ENCODE data around the gene COL7A1. TPM values are rescaled to one million over a fixed set of nuclear protein-coding genes. Genes with fewer than 3 reads are reported as not detected.

COL7A1 gene
- polyA plus RNA-seq, 1 of the 3 experiments (the other 2 are of a cell fraction), result 10.8 TPM

DNA sequence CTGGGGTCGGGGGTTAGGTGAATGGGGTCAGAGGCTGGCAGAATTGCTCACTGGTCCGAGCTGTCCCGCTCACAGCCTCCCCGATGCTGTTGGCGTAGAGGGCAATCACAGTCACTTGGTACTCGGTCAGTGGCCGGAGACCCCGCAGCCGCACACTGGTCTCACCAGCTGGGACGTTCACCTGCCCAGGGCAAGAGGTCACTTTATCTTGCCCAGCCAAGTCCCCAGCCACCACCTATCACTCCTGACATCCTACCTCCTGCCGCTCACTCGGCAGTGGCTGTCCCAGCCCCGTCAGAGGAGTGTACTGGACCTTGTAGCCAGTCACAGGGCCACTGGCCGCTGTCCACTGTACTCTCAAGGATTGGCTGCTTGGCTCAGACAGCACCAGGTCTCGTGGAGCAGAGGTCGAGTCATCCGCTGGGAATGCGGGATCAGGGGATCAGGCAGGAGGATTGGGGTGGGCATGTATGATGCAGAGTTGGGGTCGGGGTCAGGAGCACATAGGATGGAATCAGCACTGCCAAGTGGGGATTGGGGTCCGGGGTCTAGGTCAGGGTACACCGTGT lies 2.5 kb downstream of the COL7A1 start:
- Histone ChIP-seq H3K4me2 (no peak overlapping the region), H3K27me3 (ENCODE audit: insufficient read depth) (no peaks in the 10 kb centered on the region), H3K79me2 (ENCODE audit: insufficient read depth) (peaks cover 5% of the 10 kb centered on the region; the same call in 1 of the 2 replicates), H3K4me3 (ENCODE audit: low read depth in 2 of 2, low read length in 1 of 2) (no peak overlapping the region), H2AFZ (ENCODE audit: low read depth) (no peak overlapping the region), H4K20me1 (ENCODE audit: insufficient read depth) (no peaks in the 10 kb centered on the region), H3K36me3 (replicated peaks in 1 of 2; ENCODE audit: control insufficient read depth in 1 of 2, insufficient read depth in 2 of 2, low read length in 1 of 2) (no peaks in the 10 kb centered on the region), H3K4me1 (ENCODE audit: control insufficient read depth in 1 of 2, insufficient read depth in 2 of 2, low read depth in 1 of 2, low read length in 1 of 2) (peaks cover 12 to 19% of the 10 kb centered on the region in 2 experiments; a peak in 3 of 4 replicates), H3K9ac (no peak overlapping the region), H3K9me2 (no peaks in the 10 kb centered on the region), H3K9me3 (no peaks in the 10 kb centered on the region), H3K27ac (ENCODE audit: low read depth in 2 of 2, low read length in 1 of 2) (no peak overlapping the region), H3F3A (replicated peaks; ENCODE audit: insufficient read depth) (peaks cover 19% of the 10 kb centered on the region)
- DNase-seq, result no peak
- POLR2A ChIA-PET, result no interaction called here
- 83% methylated on average over 14 of the region's 21 CpGs for WGBS (ENCODE audit: low lambda C conversion rate)
- CTCF ChIA-PET, result interaction anchor here (1.1 kb wide), 1 partner anchor 35 kb away, joined by 4 read pairs; no protein-coding TSS in a partner anchor
- TF ChIP-seq REST (IDR thresholded peaks at IDR 0.05; ENCODE audit: low read depth, low read length), result peak; percentile 61; the same call in 1 of the 2 replicates
- no peak for TF ChIP-seq SMC3 (IDR thresholded peaks at IDR 0.05; ENCODE audit: low read depth, low read length)

GRCh38 chr3:48591886-48592518 lies 3.1 kb downstream of the COL7A1 start:
- WGBS (ENCODE audit: low lambda C conversion rate), result 94% methylated on average over 10 of the region's 22 CpGs
- DNase-seq, result no peak
- no peaks in the 10 kb centered on the region for H3K9me2 ChIP-seq
- peaks cover 5% of the 10 kb centered on the region; the same call in 1 of the 2 replicates for H3K79me2 ChIP-seq (ENCODE audit: insufficient read depth)
- no peaks in the 10 kb centered on the region for H4K20me1 ChIP-seq (ENCODE audit: insufficient read depth)
- CTCF ChIA-PET, result no interaction called here
- H3K9ac ChIP-seq, result no peak overlapping the region
- no peak overlapping the region for H3K4me3 ChIP-seq (ENCODE audit: low read depth in 2 of 2, low read length in 1 of 2)
- H3K4me2 ChIP-seq, result no peak overlapping the region
- no peak for TF ChIP-seq ELF1 (IDR thresholded peaks at IDR 0.05)
- TF ChIP-seq RCOR1 (IDR thresholded peaks at IDR 0.05; ENCODE audit: low read length), result no peak
- TF ChIP-seq, protein P1, sequence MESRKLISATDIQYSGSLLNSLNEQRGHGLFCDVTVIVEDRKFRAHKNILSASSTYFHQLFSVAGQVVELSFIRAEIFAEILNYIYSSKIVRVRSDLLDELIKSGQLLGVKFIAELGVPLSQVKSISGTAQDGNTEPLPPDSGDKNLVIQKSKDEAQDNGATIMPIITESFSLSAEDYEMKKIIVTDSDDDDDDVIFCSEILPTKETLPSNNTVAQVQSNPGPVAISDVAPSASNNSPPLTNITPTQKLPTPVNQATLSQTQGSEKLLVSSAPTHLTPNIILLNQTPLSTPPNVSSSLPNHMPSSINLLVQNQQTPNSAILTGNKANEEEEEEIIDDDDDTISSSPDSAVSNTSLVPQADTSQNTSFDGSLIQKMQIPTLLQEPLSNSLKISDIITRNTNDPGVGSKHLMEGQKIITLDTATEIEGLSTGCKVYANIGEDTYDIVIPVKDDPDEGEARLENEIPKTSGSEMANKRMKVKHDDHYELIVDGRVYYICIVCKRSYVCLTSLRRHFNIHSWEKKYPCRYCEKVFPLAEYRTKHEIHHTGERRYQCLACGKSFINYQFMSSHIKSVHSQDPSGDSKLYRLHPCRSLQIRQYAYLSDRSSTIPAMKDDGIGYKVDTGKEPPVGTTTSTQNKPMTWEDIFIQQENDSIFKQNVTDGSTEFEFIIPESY (IDR thresholded peaks at IDR 0.05; ENCODE audit: borderline replicate concordance, low read depth), result no peak
- TF ChIP-seq GABPA (IDR thresholded peaks at IDR 0.05; ENCODE audit: low read depth), result no peak
- TF ChIP-seq YY1 (IDR thresholded peaks at IDR 0.05; ENCODE audit: low read depth), result no peak
- no peak for TF ChIP-seq SMC3 (IDR thresholded peaks at IDR 0.05; ENCODE audit: low read depth, low read length)
- no peak for TF ChIP-seq RFX5 (IDR thresholded peaks at IDR 0.05; ENCODE audit: low read length)
- peaks cover 15% of the 10 kb centered on the region for H3F3A ChIP-seq (replicated peaks; ENCODE audit: insufficient read depth)
- H2AFZ ChIP-seq (ENCODE audit: low read depth), result no peak overlapping the region
- POLR2A ChIA-PET, result no interaction called here
- no peaks in the 10 kb centered on the region for H3K36me3 ChIP-seq (replicated peaks in 1 of 2; ENCODE audit: control insufficient read depth in 1 of 2, insufficient read depth in 2 of 2, low read length in 1 of 2)
- H3K9me3 ChIP-seq, result no peaks in the 10 kb centered on the region
- peaks cover 12 to 19% of the 10 kb centered on the region in 2 experiments; a peak in 3 of 4 replicates for H3K4me1 ChIP-seq (ENCODE audit: control insufficient read depth in 1 of 2, insufficient read depth in 2 of 2, low read depth in 1 of 2, low read length in 1 of 2)
- H3K27ac ChIP-seq (ENCODE audit: low read depth in 2 of 2, low read length in 1 of 2), result no peak overlapping the region
- no peaks in the 10 kb centered on the region for H3K27me3 ChIP-seq (ENCODE audit: insufficient read depth)

Measured in SK-N-SH (cell line).